NCI-H1436 treated with DMSO at 0.1 percent for 48 hours (cell line): ENCODE data around the gene SNCAIP.
"Not testable (repeated sequence)": the region's sequence is repeated elsewhere in the genome, so short reads cannot be mapped to it uniquely, and the experiment has no call there.

Source experiments
- DNase-seq: peaks from one replicate; lab custom pipeline; 2025; lab: John Stamatoyannopoulos, UW

SNCAIP gene

GRCh38 chr5:122468351-122469116 lies 156.5 kb downstream of the SNCAIP start:
- DNase-seq = no peak

- no peak for DNase-seq
Measured at GRCh38 chr5:122469384-122469919, 157.4 kb downstream of the SNCAIP start.

DNA sequence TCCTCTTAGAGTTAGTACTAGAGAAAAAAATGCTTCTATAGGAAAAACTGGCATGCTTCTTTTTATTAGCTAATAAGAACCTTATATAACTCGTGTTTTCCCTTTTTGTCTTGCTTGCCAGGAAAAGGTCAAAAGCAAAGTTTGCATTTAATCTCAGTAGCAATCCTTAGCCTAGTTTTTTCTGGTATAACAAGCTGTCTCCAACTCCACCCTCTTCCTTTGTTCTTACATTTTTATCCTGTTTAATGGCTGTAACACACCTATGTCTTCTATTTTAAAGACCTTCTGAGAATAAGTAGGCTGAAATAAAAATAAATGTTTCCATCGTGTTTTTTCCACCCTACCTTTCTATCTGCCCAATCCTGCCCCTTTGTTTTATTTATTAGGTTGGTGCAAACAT lies 158.3 kb downstream of the SNCAIP start:
- no peak for DNase-seq

DNA sequence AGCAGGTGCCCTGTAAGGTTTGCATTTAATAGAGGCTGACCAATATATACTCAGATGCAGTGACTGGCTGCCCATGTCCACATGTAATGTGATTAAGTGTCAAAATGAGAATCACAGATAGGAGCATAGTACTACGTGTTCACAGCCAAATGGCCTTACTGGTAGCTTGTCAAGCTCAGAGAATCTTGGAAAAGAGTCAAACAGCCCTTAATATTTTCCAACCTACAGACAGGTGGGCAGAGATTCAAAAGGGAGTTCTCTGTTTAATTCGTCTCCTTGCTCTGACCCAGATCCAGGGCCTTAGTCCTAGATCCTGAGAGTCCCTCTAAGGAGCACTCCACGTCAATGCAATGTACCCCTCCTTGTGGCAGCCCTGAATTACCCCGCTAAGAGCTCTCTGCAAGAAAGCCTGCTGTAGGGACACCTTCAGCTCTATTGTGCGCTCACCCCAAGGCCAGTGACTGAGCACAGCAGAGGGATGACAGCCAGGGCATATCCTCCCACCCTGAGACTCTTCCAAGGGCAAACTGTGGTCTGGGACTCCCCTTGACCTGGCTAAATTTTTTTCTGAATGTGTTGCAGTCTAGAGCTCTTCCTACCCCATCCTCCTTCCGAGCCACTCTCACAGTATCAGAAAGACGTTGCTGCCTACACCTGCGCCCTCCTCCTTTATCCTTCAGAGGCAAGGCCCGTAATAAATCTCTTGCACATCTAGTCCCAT lies 159.2 kb downstream of the SNCAIP start:
- no peak for DNase-seq

GRCh38 chr5:122471752-122472061 lies 159.7 kb downstream of the SNCAIP start:
- no peak for DNase-seq

DNA sequence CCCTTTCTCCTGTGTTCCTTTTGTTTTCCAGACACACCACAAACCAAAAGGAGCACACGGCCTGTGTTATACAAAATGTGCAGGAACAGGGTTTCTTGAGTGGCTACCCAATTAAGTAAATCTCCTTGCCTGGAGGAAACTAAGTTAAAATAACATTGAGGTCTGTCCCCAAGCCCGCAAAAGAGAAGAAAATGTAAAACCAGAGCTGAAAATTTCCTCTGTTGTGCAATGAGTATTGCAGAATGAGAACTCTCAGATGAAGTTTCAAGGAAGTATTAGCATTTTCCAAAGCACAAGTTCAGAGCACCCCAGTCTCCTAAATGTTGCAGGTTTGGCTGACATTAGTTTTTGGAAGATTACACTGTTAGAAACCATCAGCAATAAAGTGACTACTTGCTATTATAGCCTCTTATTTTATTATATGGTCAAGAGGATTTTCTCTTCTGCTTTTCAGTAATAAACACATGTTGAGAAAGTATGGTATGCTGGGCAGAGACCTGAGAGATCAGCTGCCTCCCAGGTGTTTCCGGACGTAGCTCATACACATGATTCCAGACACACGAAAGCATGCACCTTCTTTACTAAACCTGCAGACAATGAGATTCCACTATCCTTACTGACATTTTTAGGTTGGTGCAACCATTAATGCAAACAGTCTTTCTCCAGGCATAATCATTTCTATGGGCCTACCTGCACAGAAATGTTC lies 161.3 kb downstream of the SNCAIP start:
- no peak for DNase-seq

DNA sequence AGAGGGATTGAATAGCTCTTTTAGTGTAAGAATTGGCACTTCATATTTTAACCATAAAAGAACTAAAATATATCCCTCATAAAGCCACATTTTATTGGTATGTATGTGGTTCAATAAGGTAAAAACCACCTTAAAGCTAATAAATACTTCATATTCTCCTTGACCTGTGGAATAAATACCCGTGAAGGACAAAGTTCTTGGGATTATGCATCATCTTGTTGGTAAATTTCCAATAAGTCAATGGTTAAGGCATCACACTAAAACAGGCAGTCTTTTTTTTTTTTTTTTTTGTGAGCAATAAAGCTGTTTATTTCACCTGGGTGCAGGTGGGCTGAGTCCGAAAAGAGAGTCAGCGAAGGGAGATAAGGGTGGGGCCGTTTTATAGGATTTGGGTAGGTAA lies 161.9 kb downstream of the SNCAIP start:
- DNase-seq = no peak

- DNase-seq = no peak
Measured at GRCh38 chr5:122478741-122479442, 166.9 kb downstream of the SNCAIP start.

- no peak for DNase-seq
Measured at GRCh38 chr5:122480146-122480545, 168.1 kb downstream of the SNCAIP start.

DNA sequence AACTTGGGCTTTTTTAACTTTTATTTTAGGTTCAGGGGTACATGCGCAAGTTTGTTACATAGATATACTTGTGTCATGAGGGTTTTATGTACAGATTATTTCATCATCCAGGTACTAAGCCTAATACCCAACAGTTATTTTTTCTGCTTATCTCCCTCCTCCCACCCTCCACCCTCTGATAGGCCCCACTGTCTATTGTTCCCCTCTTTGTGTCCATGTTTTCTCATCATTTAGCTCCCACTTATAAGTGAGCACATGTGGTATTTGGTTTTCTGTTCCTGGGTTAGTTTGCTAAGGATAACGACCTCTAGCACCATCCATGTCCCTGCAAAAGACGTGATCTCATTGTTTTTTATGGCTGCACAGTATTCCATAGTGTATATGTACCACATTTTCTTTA lies 172.1 kb downstream of the SNCAIP start:
- DNase-seq = no peak

- no peak for DNase-seq
Measured at GRCh38 chr5:122485226-122485625, 173.2 kb downstream of the SNCAIP start.

- not testable (repeated sequence) for DNase-seq
Measured at GRCh38 chr5:122486616-122487015, 174.6 kb downstream of the SNCAIP start.

DNA sequence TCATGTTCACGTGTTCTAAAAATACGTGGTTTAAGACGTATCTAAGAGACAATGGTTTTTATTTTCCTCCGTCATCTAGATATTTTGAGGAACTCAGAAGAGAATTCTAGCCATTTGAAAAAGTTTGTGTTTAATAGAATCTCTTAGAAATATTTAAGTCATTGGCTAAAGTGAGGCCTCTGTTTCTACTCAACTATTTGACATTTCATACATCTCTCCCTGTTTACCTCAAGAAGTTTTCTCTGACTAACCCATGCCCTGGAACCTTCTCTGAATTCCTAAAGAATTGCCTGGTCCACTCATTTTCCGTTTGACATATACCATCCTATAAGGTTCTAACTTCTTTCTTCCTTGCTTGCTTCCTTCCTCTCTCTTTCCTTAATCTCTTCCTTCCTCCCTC lies 178.7 kb downstream of the SNCAIP start:
- no peak for DNase-seq

DNA sequence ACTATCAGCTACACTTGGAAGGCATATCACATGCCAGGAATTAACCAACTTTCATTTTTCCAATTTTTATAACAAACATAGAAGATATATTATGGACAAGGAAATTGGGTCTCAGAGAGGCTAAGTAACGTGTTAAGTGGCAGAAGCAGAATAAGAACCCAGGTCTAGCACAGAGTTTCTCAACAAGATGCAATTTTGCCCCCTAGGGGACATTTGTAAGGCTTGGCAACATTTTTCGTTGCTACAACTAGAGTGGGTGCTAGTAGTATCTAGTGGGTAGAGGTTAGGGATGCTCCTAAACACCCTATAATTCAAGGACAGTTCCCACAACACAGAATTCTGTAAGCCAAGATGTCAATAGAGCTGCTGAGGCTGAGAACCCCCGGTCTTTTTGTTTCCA lies 180.6 kb downstream of the SNCAIP start:
- no peak for DNase-seq

GRCh38 chr5:122493091-122494021 lies 181.3 kb downstream of the SNCAIP start:
- no peak for DNase-seq

- DNase-seq = no peak
Measured at GRCh38 chr5:122494109-122494508, 182.1 kb downstream of the SNCAIP start.

- no peak for DNase-seq
Measured at GRCh38 chr5:122498163-122498562, 186.1 kb downstream of the SNCAIP start.

- DNase-seq = no peak
Measured at GRCh38 chr5:122499585-122499984, 187.5 kb downstream of the SNCAIP start.

DNA sequence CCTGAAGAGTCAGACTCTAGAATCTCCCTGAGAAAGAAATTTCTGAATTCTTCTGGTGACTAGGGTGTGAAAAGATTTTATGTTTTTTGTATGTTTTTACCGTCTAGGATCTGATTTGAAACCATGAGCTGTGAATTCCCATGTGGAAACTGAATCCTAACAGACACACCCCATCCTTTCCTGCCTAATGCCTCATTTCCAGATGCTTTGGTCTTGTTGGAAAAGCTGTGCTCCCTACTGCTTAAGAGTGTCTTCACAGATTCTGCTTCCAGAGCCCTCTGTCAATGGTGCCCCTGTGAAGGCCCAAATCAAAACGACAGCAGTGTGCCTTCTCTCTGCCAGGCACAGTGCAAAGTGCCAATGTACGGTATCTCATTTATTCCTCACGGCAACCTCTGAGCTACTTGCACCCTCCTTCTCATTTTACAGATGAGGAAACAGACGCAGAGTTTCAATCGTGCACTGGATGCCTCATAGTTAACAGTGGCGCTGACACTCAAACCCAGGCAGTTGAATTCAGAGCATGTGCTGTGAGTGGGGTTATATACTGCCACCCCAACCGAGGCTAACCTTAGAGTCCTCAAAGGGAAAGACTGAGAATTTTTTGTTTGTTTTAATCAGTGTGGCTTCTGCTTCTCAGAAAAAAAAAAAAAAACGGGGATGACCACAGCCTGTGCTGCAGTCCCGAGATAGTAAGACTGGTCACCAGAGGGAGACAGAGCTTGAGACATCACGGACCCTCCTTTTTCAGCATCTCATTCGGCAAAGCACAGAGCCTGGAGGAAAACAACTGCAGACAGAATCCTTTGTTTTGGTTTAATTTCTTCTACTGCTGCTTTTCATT lies 188.4 kb downstream of the SNCAIP start:
- no peak for DNase-seq

- DNase-seq = no peak
Measured at GRCh38 chr5:122501089-122501435, 189.0 kb downstream of the SNCAIP start.
